HG03378 (cell line): Measurements from ENCODE around the gene FAM24B.
"Not testable (repeated sequence)": the region's sequence is repeated elsewhere in the genome, so short reads cannot be mapped to it uniquely, and the experiment has no call there.

Experiments
- ATAC-seq: cut with Tn5 transposase; IDR thresholded peaks from one replicate; pipeline ENCODE4 v1.9.1; 2021; ENCODE audit warnings: mild to moderate bottlenecking, moderate library complexity; ENCODE audit not compliant: unreplicated experiment

FAM24B gene, protein sequence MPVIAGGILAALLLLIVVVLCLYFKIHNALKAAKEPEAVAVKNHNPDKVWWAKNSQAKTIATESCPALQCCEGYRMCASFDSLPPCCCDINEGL

GRCh38 chr10:122879339-122880273, at the start of gene FAM24B:
Gene FAM24B (minus strand): TSS chr10:122879581. CDS start chr10:122850515, 29,066 bp downstream.
- ATAC-seq: peak; percentile 78

DNA sequence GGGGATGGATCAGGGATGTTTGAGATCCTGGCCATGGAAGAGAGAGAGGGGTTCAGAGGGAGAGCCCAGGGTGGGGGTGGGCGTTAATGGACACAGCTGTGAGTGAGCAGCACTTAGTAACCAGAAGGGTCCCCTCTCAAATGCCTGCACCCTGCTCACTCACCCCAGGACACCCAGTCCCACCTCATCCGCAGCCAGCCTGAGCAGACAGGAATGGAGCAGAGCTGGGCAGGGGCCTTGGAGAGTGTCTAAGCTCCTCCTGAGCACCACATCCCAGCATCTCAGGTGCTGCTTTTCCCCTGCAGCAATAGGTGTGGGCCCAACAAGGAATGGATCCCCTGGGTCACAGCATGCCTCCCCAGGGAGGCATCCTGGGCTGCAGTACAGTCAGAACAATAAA, 36.3 kb upstream of the FAM24B start:
- no peak for ATAC-seq

GRCh38 chr10:122911889-122912484, 32.6 kb upstream of the FAM24B start:
- ATAC-seq: no peak

- ATAC-seq: no peak
Observed at GRCh38 chr10:122910310-122910709, 30.9 kb upstream of the FAM24B start, which contains the start of gene FAM24A. Gene FAM24A (plus strand): TSS chr10:122910610. CDS start chr10:122911635, 1,025 bp downstream.

DNA sequence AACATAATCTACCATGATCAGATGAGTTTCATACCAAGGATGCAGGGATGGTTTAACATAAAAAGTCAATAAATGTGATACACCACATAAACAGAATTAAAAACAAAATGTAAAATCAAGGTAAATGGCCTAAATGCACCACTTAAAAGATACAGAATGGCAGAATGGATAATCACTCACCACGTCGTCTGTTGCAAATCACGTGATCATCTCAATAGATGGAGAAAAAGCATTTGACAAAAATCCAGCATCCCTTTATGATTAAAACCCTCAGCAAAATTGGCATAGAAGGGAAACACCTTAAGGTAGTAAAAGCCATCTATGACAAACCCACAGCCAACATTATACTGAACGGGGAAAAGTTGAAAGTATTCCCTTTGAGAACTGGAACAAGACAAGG, 24.5 kb upstream of the FAM24B start:
- ATAC-seq: not testable (repeated sequence)

- ATAC-seq: no peak
Observed at GRCh38 chr10:122894261-122894944, 15.0 kb upstream of the FAM24B start.

- ATAC-seq: no peak
Observed at GRCh38 chr10:122884166-122884565, 4.8 kb upstream of the FAM24B start.

- no peak for ATAC-seq
Observed at GRCh38 chr10:122882766-122883165, 3.4 kb upstream of the FAM24B start.

DNA sequence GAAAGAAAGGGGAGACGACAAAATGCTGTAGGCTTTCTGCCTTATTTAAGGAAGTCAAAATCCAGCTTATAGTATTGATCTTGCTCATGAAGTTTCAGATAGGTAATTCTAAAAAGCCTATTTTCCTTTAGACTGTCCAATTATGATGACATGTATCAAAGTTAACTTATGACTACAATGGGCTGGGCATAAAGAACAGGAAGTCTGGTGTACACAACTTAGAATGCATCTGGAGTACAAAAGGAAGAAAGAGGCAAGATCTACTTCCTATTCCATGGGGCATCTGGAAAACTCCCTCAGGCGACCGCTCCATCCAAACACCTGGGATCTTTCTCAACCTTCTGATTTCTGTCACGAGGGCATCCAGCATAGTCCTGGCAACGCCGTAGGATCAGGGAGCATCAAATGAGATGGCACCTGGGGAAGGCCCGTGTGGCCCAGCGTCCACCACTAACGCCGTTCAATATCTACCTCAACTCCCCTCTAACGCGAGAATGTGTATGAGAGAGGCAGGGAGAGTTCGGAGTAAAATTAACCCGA, 512 bp downstream of the FAM24B start:
- ATAC-seq: peak; percentile 15

- ATAC-seq: no peak
Observed at GRCh38 chr10:122877264-122877663, 2.1 kb downstream of the FAM24B start.

GRCh38 chr10:122876467-122876855, 2.9 kb downstream of the FAM24B start:
- ATAC-seq: no peak

DNA sequence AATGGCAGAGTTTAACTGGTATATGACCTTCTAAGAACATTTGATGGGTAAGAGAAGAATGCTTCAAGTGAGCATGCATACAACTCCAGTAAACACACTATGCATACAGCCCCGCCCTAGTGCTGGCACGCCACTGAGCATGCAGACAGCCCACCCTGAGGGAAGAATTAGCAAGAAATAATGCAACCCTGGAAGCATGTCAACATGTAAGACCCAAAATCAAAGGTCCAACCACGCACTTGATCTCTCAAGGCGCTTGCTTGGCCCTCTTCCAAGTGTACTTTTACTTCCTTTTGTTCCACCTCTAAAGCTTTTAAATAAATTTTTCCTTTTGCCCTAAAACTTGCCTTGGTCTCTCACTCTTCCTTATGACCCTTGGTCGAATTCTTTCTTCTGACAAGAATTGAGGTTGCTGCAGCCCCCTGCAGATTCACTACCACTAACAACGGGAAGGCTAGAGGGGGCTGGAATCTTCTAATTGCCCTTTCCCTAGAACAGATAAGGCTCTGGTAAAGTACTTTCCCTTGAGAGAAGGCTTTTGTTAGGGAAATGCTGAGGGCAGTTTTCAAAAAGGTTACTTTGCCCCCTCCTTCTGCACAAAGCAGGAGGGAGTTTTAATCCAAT, 3.4 kb downstream of the FAM24B start:
- no peak for ATAC-seq

GRCh38 chr10:122871947-122872346, 7.4 kb downstream of the FAM24B start:
- ATAC-seq: not testable (repeated sequence)

DNA sequence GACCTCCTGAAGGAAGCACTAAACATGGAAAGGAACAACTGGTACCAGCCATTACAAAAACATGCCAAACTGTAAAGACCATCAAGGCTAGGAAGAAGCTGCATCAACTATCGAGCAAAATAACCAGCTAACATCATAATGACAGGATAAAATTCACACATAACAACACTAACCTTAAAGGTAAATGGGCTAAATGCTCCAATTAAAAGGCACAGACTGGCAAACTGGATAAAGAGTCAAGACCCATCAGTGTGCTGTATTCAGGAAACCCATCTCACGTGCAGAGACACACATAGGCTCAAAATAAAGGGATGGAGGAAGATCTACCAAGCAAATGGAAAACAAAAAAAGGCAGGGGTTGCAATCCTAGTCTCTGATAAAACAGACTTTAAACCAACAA, 10.6 kb downstream of the FAM24B start:
- ATAC-seq: not testable (repeated sequence)

DNA sequence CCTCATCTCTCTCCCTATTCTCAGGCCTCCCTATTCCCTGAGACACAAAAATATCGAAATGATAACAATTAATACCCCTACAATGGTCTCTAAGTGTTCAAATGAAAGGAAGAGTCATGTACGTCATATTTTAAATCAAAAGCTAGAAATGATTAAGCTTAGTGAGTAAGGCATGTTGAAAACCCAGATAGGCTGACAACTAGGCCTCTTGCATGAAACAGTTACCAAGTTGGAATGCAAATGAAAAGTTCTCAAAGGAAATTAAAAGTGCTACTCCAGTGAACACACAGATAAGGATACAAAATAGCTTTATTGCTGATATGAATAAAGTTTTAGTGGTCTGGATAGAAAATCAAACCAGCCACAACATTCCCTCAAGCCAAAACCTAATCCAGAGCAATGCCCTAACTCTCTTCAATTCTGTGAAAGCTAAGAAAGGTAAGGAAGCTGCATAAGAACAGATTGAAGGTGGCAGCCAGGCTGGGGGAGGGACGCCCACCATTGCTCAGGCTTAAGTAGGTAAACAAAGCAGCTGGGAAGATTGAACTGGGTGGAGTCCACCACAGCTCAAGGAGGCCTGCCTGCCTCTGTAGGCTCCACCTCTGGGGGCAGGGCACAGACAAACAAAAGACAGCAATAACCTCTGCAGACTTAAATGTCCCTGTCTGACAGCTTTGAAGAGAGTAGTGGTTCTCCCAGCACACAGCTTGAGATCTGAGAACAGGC, 12.5 kb downstream of the FAM24B start:
- not testable (repeated sequence) for ATAC-seq

DNA sequence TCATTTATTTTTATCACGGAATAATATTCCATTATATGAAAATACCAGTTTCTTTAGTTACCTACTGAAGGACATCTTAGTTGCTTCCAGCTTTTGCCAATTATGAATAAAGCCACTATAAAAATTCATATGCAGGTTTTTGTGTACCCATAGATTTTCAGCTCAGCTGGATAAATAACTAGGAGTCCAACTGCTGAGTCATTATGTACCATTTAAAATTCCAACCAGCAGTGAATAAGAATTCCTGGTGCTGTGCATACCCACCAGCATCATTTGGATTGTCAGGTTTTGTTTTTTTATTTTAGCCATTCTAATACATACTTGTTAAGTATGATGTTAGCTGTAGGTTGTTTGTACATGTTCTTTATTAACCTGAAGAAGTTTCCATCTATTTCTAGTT, 14.5 kb downstream of the FAM24B start:
- no peak for ATAC-seq

DNA sequence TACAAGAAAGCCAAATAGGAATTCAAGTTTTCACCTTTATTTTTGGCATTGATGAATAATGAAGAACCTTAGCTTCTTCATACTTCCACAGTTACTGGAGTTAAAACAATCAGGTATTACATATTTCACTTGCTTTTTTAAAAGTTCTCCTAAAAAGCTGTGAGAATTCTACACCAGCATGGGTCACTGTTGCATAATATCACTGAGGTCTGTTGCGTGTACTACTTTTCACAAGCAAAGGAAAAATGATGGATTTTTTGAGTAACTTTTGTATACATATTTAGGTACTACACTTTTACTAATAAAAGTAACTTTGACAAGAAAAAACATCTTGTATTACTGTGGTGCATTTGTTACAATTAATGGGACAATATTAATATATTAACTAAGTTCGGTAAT, 15.2 kb downstream of the FAM24B start:
- ATAC-seq: no peak

GRCh38 chr10:122863216-122864193, 15.9 kb downstream of the FAM24B start:
- no peak for ATAC-seq

GRCh38 chr10:122861711-122862161, 17.6 kb downstream of the FAM24B start:
- no peak for ATAC-seq
